ENCODE measurements around the gene EPAS1.

- TF ChIP-seq CTCF (conservative IDR thresholded peaks at IDR 0.05 in 1 of 2, IDR thresholded peaks at IDR 0.05 in 1 of 2; ENCODE audit: extremely low read depth in 1 of 2, insufficient read depth in 1 of 2, low read depth in 1 of 2, low read length in 2 of 2) (no peak), EZH2 (IDR thresholded peaks at IDR 0.05; ENCODE audit: borderline replicate concordance, low read length) (no peak)
These were observed 133.8 kb downstream of the EPAS1 start for GRCh38 chr2:46430992-46431391.

All from mammary epithelial cell (primary cell).